ENCODE measurements around the gene PIGK.

DNA sequence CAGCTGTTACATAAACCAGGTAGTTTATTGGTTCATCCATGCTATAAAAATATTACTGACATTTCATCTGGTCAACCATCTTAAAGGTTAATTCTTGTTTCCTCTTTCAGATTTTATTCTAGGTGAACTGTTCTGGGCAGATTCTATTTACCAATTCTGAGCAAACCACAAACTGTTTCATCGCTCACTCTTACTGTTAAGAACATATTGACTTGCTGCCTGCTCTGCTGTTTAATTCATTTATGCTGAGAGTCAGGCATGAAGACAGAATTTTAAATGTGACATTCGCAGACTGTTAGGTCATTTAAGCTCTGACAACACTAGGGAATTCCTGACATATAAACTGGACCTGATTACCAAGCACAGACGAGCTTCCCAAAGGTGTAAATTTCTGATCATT lies 98.3 kb downstream of the PIGK start:
- TF ChIP-seq CTCF (IDR thresholded peaks at IDR 0.05) (no peak), EP300 (IDR thresholded peaks at IDR 0.05) (no peak)

All from sigmoid colon (tissue), 4 donors.